Activated T-cell treated with anti-CD3 and anti-CD28 coated beads, Interleukin-2, amount 50 U/mL, for 24 hours (primary cell): ENCODE measurements around the gene CCR9.
A peak's percentile ranks its signal among the peaks of the same experiment; 100 is the strongest.

Experiments used
- DNase-seq: peaks from one replicate; pipeline ENCODE4 v3.0.0-alpha.2; 2020
- H3K27ac Mint-ChIP-seq: 2 replicates; pipeline ENCODE4 v1.8.0; 2020; ENCODE audit warnings: mild to moderate bottlenecking, mixed read lengths
- H3K27me3 Mint-ChIP-seq: 2 replicates; pipeline ENCODE4 v1.8.0; 2020; ENCODE audit warnings: mixed read lengths
- H3K36me3 Mint-ChIP-seq: 2 replicates; pipeline ENCODE4 v1.8.0; 2020; ENCODE audit warnings: low read depth, mixed read lengths
- H3K4me1 Mint-ChIP-seq: 2 replicates; pipeline ENCODE4 v1.8.0; 2020; ENCODE audit warnings: low read depth, mixed read lengths
- H3K4me3 Mint-ChIP-seq: 2 replicates; pipeline ENCODE4 v1.8.0; 2020; ENCODE audit warnings: mild to moderate bottlenecking, moderate library complexity, mixed read lengths
- H3K9me3 Mint-ChIP-seq: 2 replicates; pipeline ENCODE4 v1.8.0; 2020; ENCODE audit warnings: mixed read lengths

Gene CCR9

DNA sequence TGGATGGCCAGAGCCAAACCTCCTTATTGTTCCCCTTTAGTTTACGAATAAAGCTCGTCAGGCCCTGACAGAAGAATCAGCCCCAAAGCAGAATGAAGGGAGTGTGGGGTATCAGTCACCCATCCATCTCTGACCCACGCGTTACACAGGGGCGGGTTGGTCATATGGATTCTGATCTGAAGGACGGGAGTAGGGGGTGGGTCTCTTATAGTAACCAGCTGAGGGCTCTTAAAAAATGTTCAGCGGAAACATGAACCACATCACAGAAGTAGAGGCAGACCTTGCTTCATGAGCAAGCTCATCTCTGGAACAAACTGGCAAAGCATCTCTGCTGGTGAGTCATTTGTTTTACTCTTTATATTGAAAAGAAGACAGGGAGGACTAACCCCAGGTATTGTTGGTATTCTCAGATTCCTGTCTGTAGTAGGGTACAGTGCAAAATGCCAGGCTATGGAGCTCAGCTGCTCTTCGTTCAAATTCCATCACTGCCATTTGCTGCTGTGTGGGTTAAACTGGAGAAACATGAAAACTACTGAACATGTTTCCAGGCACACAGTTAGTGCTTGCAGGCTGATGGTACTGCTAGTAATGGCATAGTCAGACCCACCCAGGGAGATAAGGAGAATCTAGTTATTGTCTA, 57.0 kb downstream of the CCR9 start, which contains the start of gene CXCR6:
TSS of gene CXCR6 (plus strand) at position 258 of the 640 bp plus-strand sequence. CDS start 3,018 bp downstream, outside the sequence.
- H3K27ac Mint-ChIP-seq = peak within 1 kb of the TSS; percentile 84
- DNase-seq = peak; percentile 60
- H3K9me3 Mint-ChIP-seq = no peaks in the 10 kb centered on the region
- peaks cover 16% of the 10 kb centered on the region for H3K27me3 Mint-ChIP-seq
- peaks cover 77% of the 10 kb centered on the region for H3K4me1 Mint-ChIP-seq
- H3K4me3 Mint-ChIP-seq = peak within 1 kb of the TSS; percentile 59
- H3K36me3 Mint-ChIP-seq = peaks cover 54% of the 10 kb centered on the region

DNA sequence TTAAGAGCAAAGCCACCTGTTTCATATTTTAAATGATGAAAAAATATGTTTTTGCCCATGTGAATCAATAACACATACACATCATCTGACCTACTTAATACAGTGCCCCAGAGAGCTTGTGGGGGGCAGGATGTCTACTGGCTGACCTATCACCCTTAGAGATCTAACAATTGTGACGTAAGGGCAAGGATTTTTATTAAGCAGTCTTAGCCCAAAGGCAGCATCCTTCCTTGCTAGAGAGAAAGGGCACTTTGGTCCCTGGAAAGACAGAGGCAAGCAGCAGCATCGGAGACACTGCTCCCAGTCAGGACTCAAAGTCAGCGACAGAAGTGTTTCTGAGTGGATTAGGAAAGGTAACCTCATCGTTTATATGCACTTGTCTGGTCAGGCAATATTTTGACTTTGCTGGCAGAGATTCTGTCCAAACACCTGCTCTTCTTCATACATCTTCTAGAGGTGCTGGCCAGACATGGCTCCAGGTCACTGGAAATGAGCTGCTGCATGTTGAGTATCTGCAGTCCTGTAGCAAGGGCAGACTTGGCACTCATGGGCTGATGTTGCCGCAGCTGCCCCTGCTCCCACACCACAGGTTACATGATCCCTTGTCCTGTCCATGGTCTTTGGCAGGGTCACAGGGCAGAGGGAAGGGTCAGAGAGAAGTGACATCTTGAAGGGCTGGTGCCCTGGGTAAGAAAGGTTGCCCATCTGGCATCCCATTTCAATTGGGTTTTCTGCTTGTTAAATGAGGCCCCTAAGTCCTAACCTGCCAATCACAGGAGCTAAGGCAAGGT, 58.7 kb downstream of the CCR9 start:
- peak; percentile 31 for DNase-seq
- Mint-ChIP-seq H3K27me3 (peaks cover 16% of the 10 kb centered on the region), H3K4me1 (peaks cover 82% of the 10 kb centered on the region), H3K27ac (peak overlapping the region; percentile 45), H3K36me3 (peaks cover 68% of the 10 kb centered on the region), H3K4me3 (peak overlapping the region; percentile 27), H3K9me3 (no peaks in the 10 kb centered on the region)

DNA sequence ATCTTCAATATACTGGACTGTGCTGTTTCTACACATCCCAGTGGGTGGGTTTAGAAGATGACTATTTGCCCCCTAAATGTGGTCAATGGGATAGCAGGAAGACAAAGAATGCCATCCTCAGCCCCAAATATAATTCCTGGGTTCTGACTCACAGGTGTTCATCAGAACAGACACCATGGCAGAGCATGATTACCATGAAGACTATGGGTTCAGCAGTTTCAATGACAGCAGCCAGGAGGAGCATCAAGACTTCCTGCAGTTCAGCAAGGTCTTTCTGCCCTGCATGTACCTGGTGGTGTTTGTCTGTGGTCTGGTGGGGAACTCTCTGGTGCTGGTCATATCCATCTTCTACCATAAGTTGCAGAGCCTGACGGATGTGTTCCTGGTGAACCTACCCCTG, 60.0 kb downstream of the CCR9 start:
- Mint-ChIP-seq H3K36me3 (peaks cover 68% of the 10 kb centered on the region), H3K9me3 (no peaks in the 10 kb centered on the region), H3K4me3 (no peak overlapping the region), H3K27ac (no peak overlapping the region), H3K4me1 (peaks cover 94% of the 10 kb centered on the region), H3K27me3 (peaks cover 7% of the 10 kb centered on the region)
- DNase-seq = no peak

DNA sequence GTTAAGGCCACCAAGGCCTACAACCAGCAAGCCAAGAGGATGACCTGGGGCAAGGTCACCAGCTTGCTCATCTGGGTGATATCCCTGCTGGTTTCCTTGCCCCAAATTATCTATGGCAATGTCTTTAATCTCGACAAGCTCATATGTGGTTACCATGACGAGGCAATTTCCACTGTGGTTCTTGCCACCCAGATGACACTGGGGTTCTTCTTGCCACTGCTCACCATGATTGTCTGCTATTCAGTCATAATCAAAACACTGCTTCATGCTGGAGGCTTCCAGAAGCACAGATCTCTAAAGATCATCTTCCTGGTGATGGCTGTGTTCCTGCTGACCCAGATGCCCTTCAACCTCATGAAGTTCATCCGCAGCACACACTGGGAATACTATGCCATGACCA, 60.5 kb downstream of the CCR9 start:
- Mint-ChIP-seq H3K4me3 (no peak overlapping the region), H3K27ac (peak overlapping the region; percentile 61), H3K4me1 (peaks cover 97% of the 10 kb centered on the region), H3K27me3 (peaks cover 7% of the 10 kb centered on the region), H3K9me3 (no peaks in the 10 kb centered on the region), H3K36me3 (peaks cover 72% of the 10 kb centered on the region)
- no peak for DNase-seq

DNA sequence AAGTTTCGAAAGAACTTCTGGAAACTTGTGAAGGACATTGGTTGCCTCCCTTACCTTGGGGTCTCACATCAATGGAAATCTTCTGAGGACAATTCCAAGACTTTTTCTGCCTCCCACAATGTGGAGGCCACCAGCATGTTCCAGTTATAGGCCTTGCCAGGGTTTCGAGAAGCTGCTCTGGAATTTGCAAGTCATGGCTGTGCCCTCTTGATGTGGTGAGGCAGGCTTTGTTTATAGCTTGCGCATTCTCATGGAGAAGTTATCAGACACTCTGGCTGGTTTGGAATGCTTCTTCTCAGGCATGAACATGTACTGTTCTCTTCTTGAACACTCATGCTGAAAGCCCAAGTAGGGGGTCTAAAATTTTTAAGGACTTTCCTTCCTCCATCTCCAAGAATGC, 61.0 kb downstream of the CCR9 start:
- no peak overlapping the region for H3K4me3 Mint-ChIP-seq
- H3K27me3 Mint-ChIP-seq = peaks cover 7% of the 10 kb centered on the region
- peaks cover 97% of the 10 kb centered on the region for H3K4me1 Mint-ChIP-seq
- H3K9me3 Mint-ChIP-seq = no peaks in the 10 kb centered on the region
- DNase-seq = no peak
- H3K27ac Mint-ChIP-seq = no peak overlapping the region
- peaks cover 77% of the 10 kb centered on the region for H3K36me3 Mint-ChIP-seq

DNA sequence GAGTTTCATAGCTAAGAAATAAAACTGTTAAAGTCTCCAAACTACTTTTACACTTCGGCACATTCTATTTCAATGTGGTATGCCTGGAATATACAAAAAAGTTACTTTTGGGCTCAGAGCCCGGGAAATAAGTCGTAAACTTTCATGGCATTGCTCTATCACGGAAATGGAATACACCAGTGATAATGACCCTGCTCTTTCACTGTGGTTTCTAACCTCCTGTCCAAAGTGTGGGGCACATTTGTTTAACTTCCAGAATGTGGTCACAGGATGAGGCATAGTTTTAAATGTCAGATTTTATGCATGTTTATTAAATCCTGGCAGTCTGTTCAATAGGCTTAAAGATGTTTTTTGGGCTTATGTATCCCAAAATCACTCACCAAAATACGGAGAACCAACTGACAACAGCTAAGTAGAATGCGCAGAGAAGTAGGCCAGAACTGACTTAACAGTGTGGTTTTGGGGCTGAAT, 62.0 kb downstream of the CCR9 start:
- peaks cover 87% of the 10 kb centered on the region for H3K36me3 Mint-ChIP-seq
- no peak for DNase-seq
- H3K27ac Mint-ChIP-seq = peak overlapping the region; percentile 18
- peaks cover 7% of the 10 kb centered on the region for H3K27me3 Mint-ChIP-seq
- no peak overlapping the region for H3K4me3 Mint-ChIP-seq
- no peaks in the 10 kb centered on the region for H3K9me3 Mint-ChIP-seq
- H3K4me1 Mint-ChIP-seq = peaks cover 91% of the 10 kb centered on the region

DNA sequence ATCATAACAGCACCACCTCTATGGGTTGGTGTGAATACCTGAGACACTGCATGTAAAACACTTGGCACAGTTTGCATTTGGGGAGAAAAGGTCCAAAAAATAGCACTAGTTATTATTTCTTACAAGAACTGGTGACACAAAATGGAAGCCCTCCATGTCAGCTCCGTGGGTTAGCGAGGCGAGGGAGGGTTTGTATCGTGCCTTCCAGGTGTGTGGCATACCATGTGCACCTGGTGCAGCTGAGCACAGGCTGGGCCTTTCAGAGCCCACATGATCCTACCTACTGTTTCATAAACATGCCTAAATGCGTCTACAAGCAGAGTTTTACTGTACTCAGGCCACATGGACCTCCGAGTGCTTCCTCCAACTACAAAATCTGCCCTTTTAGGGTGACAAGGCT, 62.5 kb downstream of the CCR9 start:
- Mint-ChIP-seq H3K9me3 (no peaks in the 10 kb centered on the region), H3K27ac (no peak overlapping the region)

DNA sequence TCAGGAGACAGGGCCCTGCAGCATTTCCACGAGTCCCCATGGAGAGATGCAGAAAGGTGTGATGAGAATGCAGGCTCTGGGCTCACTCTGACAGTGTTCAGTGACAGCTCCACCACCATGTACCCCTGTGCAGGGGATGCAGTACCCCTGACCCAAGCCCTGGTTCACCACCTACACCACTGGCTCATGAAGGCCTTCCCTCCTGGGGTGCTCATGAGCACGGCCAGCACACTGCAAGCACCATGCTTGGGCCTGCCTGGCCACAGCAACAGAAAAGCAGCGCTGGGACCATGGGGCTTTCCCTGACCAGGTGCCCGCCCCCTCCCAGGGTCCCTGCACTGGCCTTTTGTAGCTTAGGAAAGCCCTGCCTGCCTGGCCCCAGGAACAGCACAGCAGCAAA, 63.1 kb downstream of the CCR9 start:
- Mint-ChIP-seq H3K4me3 (no peak overlapping the region), H3K9me3 (no peaks in the 10 kb centered on the region), H3K4me1 (peaks cover 85% of the 10 kb centered on the region), H3K36me3 (peaks cover 98% of the 10 kb centered on the region), H3K27me3 (peaks cover 7% of the 10 kb centered on the region), H3K27ac (peak overlapping the region; percentile 0)
- no peak for DNase-seq

More for the DNA sequence above, 62.5 kb downstream of the CCR9 start:
- peaks cover 92% of the 10 kb centered on the region for H3K36me3 Mint-ChIP-seq
- peaks cover 88% of the 10 kb centered on the region for H3K4me1 Mint-ChIP-seq
- peaks cover 7% of the 10 kb centered on the region for H3K27me3 Mint-ChIP-seq
- H3K4me3 Mint-ChIP-seq = no peak overlapping the region
- no peak for DNase-seq

DNA sequence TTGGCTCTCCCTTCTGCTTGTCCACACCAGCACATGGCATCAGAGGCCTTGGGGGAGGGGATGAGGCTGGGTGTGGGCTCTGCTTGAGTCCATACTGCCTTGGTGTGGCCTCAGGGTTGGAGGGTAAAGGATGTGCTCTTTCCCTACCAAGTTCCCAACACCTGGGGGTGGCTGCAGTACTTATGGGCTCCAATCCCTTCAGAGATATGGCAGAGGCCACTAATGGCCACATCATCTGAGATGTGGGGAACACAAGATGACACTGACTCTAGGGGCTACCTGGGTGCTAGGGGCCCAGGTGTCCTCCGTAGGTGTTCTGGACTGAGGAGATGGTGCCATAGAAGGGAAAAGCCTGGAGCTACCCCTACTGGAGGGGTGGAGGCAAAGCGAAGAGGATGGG, 63.8 kb downstream of the CCR9 start:
- Mint-ChIP-seq H3K36me3 (peaks cover 98% of the 10 kb centered on the region), H3K4me1 (peaks cover 78% of the 10 kb centered on the region), H3K27ac (peak overlapping the region; percentile 8), H3K4me3 (no peak overlapping the region), H3K27me3 (peaks cover 3% of the 10 kb centered on the region), H3K9me3 (no peaks in the 10 kb centered on the region)
- DNase-seq = no peak

DNA sequence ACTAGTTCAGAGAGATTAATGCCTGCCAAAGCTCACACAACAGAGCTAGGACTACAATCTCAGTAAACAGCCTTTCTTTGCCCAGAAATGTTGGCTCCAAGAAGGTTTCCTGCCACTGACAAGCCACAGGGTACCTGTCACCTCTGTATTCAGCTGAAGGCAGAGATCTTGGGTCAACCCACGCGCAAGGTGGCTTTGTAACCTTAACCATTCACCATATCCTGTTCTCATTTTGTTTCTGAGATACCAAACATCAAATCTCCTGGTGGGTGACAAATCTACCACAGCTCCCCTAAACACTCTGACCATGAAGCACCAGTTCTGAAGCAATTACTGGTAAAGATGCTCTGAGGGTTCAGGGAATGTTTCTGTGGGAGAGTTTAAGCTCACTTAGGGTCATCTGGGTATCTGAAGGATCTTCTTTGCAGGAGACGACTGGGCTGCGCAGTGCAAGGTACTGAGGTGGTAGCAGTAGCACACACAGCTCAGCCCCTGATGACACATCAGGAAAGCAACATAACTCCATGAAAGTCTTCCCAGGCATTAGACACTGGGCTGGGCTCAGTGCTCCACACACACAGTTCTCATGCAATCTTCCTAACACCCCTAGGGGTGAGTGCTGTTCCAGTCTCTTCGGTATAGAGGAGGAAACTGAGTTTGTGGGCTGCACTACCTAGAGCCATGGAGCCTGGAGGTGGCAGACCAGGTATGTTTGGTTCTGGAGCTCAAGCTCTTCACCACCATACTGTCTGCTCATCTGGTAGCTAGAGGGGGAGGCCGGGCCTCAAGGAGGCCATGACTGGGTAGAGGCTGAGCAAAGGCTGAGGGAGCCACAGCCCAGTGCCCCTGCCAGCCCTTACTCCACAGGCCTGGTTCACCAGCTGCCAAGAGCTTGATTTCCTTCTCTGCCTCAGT, 64.6 kb downstream of the CCR9 start:
- Mint-ChIP-seq H3K36me3 (peaks cover 98% of the 10 kb centered on the region), H3K4me1 (peaks cover 70% of the 10 kb centered on the region), H3K4me3 (no peak overlapping the region), H3K9me3 (no peaks in the 10 kb centered on the region), H3K27me3 (no peaks in the 10 kb centered on the region), H3K27ac (peak overlapping the region; percentile 58)
- peak; percentile 52 for DNase-seq

DNA sequence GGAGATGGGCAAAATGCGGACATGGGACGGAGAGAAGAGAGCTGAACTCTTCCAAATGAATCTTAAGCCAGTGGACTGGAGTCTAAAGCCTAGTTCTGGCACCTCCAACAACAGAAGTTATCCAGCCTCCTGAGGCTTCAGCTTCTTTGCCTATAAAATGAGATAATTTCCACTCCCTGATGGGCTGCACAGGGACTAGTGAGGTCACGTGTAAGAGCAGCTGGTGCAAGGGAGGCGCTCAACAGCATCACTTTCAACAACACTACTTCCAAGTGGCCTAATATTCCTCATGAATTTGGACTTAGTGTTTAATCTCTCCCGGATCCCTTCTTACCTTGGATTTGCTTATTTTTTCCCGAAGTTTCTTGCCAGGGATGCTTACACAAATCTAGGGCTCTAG, 65.6 kb downstream of the CCR9 start:
- peaks cover 60% of the 10 kb centered on the region for H3K4me1 Mint-ChIP-seq
- no peak overlapping the region for H3K27ac Mint-ChIP-seq
- H3K27me3 Mint-ChIP-seq = no peaks in the 10 kb centered on the region
- H3K36me3 Mint-ChIP-seq = peaks cover 95% of the 10 kb centered on the region
- no peaks in the 10 kb centered on the region for H3K9me3 Mint-ChIP-seq
- H3K4me3 Mint-ChIP-seq = no peak overlapping the region
- DNase-seq = no peak

DNA sequence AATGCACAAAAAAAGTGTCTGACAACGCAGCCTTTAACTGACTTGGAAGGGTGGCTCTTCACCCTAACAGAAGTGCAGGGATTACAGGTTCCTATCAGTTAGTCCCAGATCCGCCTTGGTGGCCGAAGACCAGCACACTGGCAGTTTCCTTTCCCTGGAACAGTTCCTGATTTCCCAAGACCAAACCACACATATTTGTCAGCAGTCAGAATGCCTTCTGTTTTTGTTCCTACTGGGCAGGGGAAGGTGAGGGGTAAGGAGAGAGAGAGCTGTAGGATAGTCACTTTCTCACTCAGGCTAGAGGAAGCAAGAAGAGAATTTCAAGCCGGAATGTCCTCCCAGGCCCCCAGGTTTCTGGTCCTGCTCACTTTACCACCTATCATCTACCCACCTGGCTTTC, 66.1 kb downstream of the CCR9 start:
- Mint-ChIP-seq H3K4me3 (no peak overlapping the region), H3K9me3 (no peaks in the 10 kb centered on the region), H3K36me3 (peaks cover 95% of the 10 kb centered on the region), H3K27me3 (no peaks in the 10 kb centered on the region), H3K27ac (no peak overlapping the region), H3K4me1 (peaks cover 55% of the 10 kb centered on the region)
- DNase-seq = no peak
